HCT116 (cell line): ENCODE data around the gene SLC16A10. TPM values are rescaled to one million over a fixed set of nuclear protein-coding genes. Genes with fewer than 3 reads are reported as not detected.

ENCODE experiments used
- ATAC-seq: fragments of 200-7000 bp; cut with Tn5 transposase; 2 replicates; pipeline ENCODE4 v1.9.1; 2020; ENCODE audit warnings: mild to moderate bottlenecking, moderate library complexity
- BruUV-seq: library from RNA; stranded (reverse); fragments of 400-500 nt; replicated peaks from 2 replicates; lab custom pipeline; 2021; lab: Mats Ljungman, UMichigan
- CTCF ChIA-PET: fragments of 300-600 bp; sonication (Branson Sonifier 250); formaldehyde crosslinking; loops from one replicate; lab custom pipeline; 2021; ENCODE audit warnings: antibody characterized with exemption; lab: Charles Lee
- POLR2A ChIA-PET: fragments of 300-600, 350-600 bp; sonication (Branson Sonifier 250); formaldehyde crosslinking; loops from one replicate; lab custom pipeline; 2021; ENCODE audit warnings: antibody characterized with exemption; lab: Charles Lee
- RAD21 ChIA-PET, 2 experiments: fragments of 300-600 bp; sonication (Branson Sonifier 250); formaldehyde crosslinking; loops; one replicate each; lab custom pipeline; 2023; ENCODE audit warnings: low total read pairs in 2 of 2; ENCODE audit not compliant: uncharacterized antibody in 2 of 2, unreplicated experiment in 2 of 2, low non-redundant PET in 1 of 2; lab: Charles Lee
- DNase-seq: peaks from one replicate; pipeline ENCODE4 v3.0.0-alpha.2; 2010; ENCODE audit warnings: low read depth, low spot score
- H2AFZ ChIP-seq: fragments of 200-600 bp; shearing (Covaris generic), sonication (generic); 2 replicates; pipeline ENCODE4 v1.6.1; 2017; ENCODE audit warnings: low read depth, mixed run types, mixed read lengths, antibody characterized with exemption, low read length; ENCODE audit not compliant: poor library complexity, severe bottlenecking
- H3K27ac ChIP-seq: 2 replicates; pipeline ENCODE4 v1.5.1; 2012; ENCODE audit warnings: low read depth, low read length
- H3K27me3 ChIP-seq: fragments of 200-600 bp; sonication (generic); 2 replicates; pipeline ENCODE4 v1.6.1; 2016; ENCODE audit warnings: mixed run types, low read length, mixed read lengths; ENCODE audit not compliant: insufficient read depth
- H3K36me3 ChIP-seq, 2 experiments: fragments of 200-500 bp in 1 of 2; fragments of 200-600 bp in 1 of 2; sonication (Bioruptor generic) in 1 of 2; sonication (generic) in 1 of 2; 2 replicates each; pipeline versions ENCODE4 v1.5.1 to v1.6.1; 2014 to 2016; ENCODE audit warnings: low read length in 2 of 2, inconsistent platforms in 1 of 2, mixed read lengths in 1 of 2, mixed run types in 1 of 2; ENCODE audit not compliant: insufficient read depth in 2 of 2, control insufficient read depth in 1 of 2
- H3K4me1 ChIP-seq, 2 experiments: fragments of 200-600 bp in 1 of 2; sonication (generic) in 1 of 2; 2 replicates each; pipeline versions ENCODE4 v1.5.1 to v1.6.1; 2012 to 2017; ENCODE audit warnings: low read length in 2 of 2, inconsistent platforms in 1 of 2, mild to moderate bottlenecking in 1 of 2, mixed read lengths in 1 of 2, mixed run types in 1 of 2, moderate library complexity in 1 of 2; ENCODE audit not compliant: insufficient read depth in 2 of 2, control insufficient read depth in 1 of 2
- H3K4me2 ChIP-seq: fragments of 200-600 bp; sonication (generic); 2 replicates; pipeline ENCODE4 v1.6.1; 2017; ENCODE audit warnings: mixed run types, low read length, mixed read lengths
- H3K4me3 ChIP-seq, 2 experiments: fragments of 200-600 bp in 1 of 2; sonication (generic) in 1 of 2; replicated peaks in 1 of 2; 2 replicates each; pipeline ENCODE4 v1.5.1; 2011 to 2016; ENCODE audit warnings: low read length in 2 of 2, control low read depth in 1 of 2, low read depth in 1 of 2, mild to moderate bottlenecking in 1 of 2, mixed read lengths in 1 of 2, mixed run types in 1 of 2
- H3K79me2 ChIP-seq: fragments of 200-600 bp; sonication (generic); 2 replicates; pipeline ENCODE4 v1.6.1; 2017; ENCODE audit warnings: mild to moderate bottlenecking, mixed run types, low read length, moderate library complexity, mixed read lengths; ENCODE audit not compliant: insufficient read depth
- H3K9ac ChIP-seq: fragments of 200-600 bp; sonication (generic); 2 replicates; pipeline ENCODE4 v1.6.1; 2016; ENCODE audit warnings: low read length, mixed read lengths
- H3K9me2 ChIP-seq: fragments of 200-600 bp; sonication (generic), shearing (Covaris generic); 2 replicates; pipeline ENCODE4 v1.6.1; 2017; ENCODE audit warnings: mixed run types, mild to moderate bottlenecking, moderate library complexity; ENCODE audit not compliant: insufficient read depth
- H3K9me3 ChIP-seq, 2 experiments: fragments of 200-500 bp in 1 of 2; fragments of 200-600 bp in 1 of 2; sonication (Bioruptor generic) in 1 of 2; sonication (generic) in 1 of 2; 2 replicates each; pipeline ENCODE4 v1.6.1; 2014 to 2017; ENCODE audit warnings: low read length in 2 of 2, mixed read lengths in 2 of 2, inconsistent platforms in 1 of 2, low read depth in 1 of 2, mild to moderate bottlenecking in 1 of 2, mixed run types in 1 of 2, moderate library complexity in 1 of 2; ENCODE audit not compliant: control insufficient read depth in 1 of 2, insufficient read depth in 1 of 2
- H4K20me1 ChIP-seq: fragments of 200-600 bp; sonication (generic), shearing (Covaris generic); 2 replicates; pipeline ENCODE4 v1.6.1; 2017; ENCODE audit warnings: mixed run types, mild to moderate bottlenecking, moderate library complexity; ENCODE audit not compliant: insufficient read depth
- ATF3 ChIP-seq: IDR thresholded peaks from 2 replicates; pipeline ENCODE4 v1.6.1; 2012
- CTCF ChIP-seq, 3 experiments: fragments of 200-600 bp in 1 of 3; sonication (generic) in 1 of 3; IDR thresholded peaks in 2 of 3; conservative IDR thresholded peaks in 1 of 3; 2 replicates each; pipeline ENCODE4 v1.5.1; 2012 to 2017; ENCODE audit warnings: low read depth in 2 of 3, low read length in 2 of 3, antibody characterized with exemption in 1 of 3, borderline replicate concordance in 1 of 3, control low read depth in 1 of 3, mild to moderate bottlenecking in 1 of 3, mixed read lengths in 1 of 3, mixed run types in 1 of 3, moderate library complexity in 1 of 3; ENCODE audit not compliant: insufficient read depth in 1 of 3
- EZH2 ChIP-seq: fragments of 200-600 bp; sonication (generic); IDR thresholded peaks from 2 replicates; pipeline ENCODE4 v1.6.1; 2017; ENCODE audit warnings: antibody characterized with exemption, mixed run types
- SP1 ChIP-seq: IDR thresholded peaks from 2 replicates; pipeline ENCODE4 v1.6.1; 2012; ENCODE audit warnings: low read depth
- TCF7L2 ChIP-seq: IDR thresholded peaks from 2 replicates; pipeline ENCODE4 v1.7.0; 2011; ENCODE audit warnings: borderline replicate concordance, inconsistent platforms; ENCODE audit not compliant: insufficient read depth, insufficient read length; ENCODE audit errors: extremely low read depth
- YY1 ChIP-seq: IDR thresholded peaks from 2 replicates; pipeline ENCODE4 v1.6.1; 2011; ENCODE audit warnings: low read length, low read depth, moderate library complexity, mild to moderate bottlenecking; ENCODE audit not compliant: insufficient replicate concordance; ENCODE audit errors: extremely low read depth
- ZFX ChIP-seq: fragments of 450-650 bp; IDR thresholded peaks from 2 replicates; pipeline ENCODE4 v1.6.1; 2017
- intact Hi-C: fragments of 100-400 bp; cut with micrococcal nuclease; formaldehyde crosslinking; loops from 2 replicates; pipeline ENCODE4 v1.10.0; 2022
- total RNA-seq: library from RNA; stranded (reverse); gene quantifications from one replicate; pipeline ENCODE4 v1.2.1, GENCODE V29; 2021; ENCODE audit not compliant: unreplicated experiment

SLC16A10 gene
- total RNA-seq, 1 experiment from 2014 or later = 8.3 TPM

DNA sequence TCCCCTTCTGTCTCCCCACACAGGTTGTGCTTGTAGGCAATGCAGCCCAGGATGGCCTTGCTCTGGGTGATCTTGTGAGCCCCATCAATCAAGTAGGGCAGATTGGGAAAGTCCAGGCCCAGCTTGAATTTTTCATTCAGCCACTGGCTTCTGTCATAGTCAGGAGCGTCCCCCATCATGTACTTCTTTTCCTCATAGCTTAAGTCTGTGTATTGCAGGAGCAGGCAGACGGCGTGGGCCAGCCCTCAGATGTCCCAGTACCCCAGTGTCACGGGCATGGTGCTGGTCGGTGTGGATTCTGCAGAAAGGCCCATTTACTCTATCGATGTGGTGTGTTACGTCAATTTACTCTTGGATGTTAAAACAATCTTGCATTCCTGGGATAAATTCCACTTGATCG, 40.1 kb upstream of the SLC16A10 start:
- no peaks in the 10 kb centered on the region for H3K36me3 ChIP-seq
- no peak overlapping the region for H3K4me3 ChIP-seq
- H2AFZ ChIP-seq = no peak overlapping the region
- no peak overlapping the region for H3K9ac ChIP-seq
- H3K27ac ChIP-seq = no peak overlapping the region
- H3K27me3 ChIP-seq = no peaks in the 10 kb centered on the region
- RAD21 ChIA-PET = no interaction called here
- intact Hi-C loops = no loop called here
- CTCF ChIA-PET = no interaction called here
- ATAC-seq (no peak), DNase-seq (no peak)
- no peak overlapping the region for H3K4me2 ChIP-seq
- BruUV-seq = no TSS peak
- POLR2A ChIA-PET = no interaction called here
- no peaks in the 10 kb centered on the region for H3K79me2 ChIP-seq
- no peaks in the 10 kb centered on the region for H4K20me1 ChIP-seq
- H3K9me3 ChIP-seq = no peaks in the 10 kb centered on the region
- H3K9me2 ChIP-seq = no peaks in the 10 kb centered on the region
- H3K4me1 ChIP-seq = no peaks in the 10 kb centered on the region
- TF ChIP-seq TCF7L2 (no peak), EZH2 (no peak), ATF3 (no peak), SP1 (no peak), YY1 (no peak), ZFX (no peak), CTCF (IDR thresholded peaks at IDR 0.05 in 2 of 3, conservative IDR thresholded peaks at IDR 0.05 in 1 of 3; ENCODE audit: borderline replicate concordance in 1 of 3, insufficient read depth in 1 of 3, low read depth in 2 of 3, low read length in 2 of 3) (no peak)
